CD4-positive, CD25-positive, alpha-beta regulatory T cell (primary cell): ENCODE data around the gene POFUT2. TPM values are rescaled to one million over a fixed set of nuclear protein-coding genes. Genes with fewer than 3 reads are reported as not detected.

ENCODE experiments used
- ATAC-seq, 2 donors: fragments of 150-1000 bp; cut with Tn5 transposase; one replicate each; pipeline ENCODE4 v1.10.0; 2021; ENCODE audit warnings: low read depth in 2 of 2, moderate number of reproducible peaks in 2 of 2, moderate library complexity in 1 of 2
- DNase-seq, 3 donors: peaks; one replicate each; pipeline versions ENCODE4 v3.0.0 to v3.0.0-alpha.2; 2012 to 2022; ENCODE audit warnings: mixed read lengths in 1 of 3
- H3K27ac ChIP-seq: one replicate; pipeline ENCODE4 v1.7.0; 2013; ENCODE audit warnings: mild to moderate bottlenecking, low read length; ENCODE audit not compliant: insufficient read depth, poor library complexity, severe bottlenecking
- H3K27me3 ChIP-seq: one replicate; pipeline ENCODE4 v1.7.0; 2013; ENCODE audit warnings: low read length; ENCODE audit not compliant: control insufficient read depth, insufficient read depth
- H3K36me3 ChIP-seq: one replicate; pipeline ENCODE4 v1.7.0; 2013; ENCODE audit warnings: mild to moderate bottlenecking, low read length, moderate library complexity; ENCODE audit not compliant: control insufficient read depth, insufficient read depth
- H3K4me1 ChIP-seq: 2 replicates; pipeline ENCODE4 v1.7.0; 2013; ENCODE audit warnings: mild to moderate bottlenecking, low read length; ENCODE audit not compliant: insufficient read depth, control insufficient read depth, poor library complexity, severe bottlenecking
- H3K4me3 ChIP-seq: one replicate; pipeline ENCODE4 v1.7.0; 2013; ENCODE audit warnings: low read depth, mild to moderate bottlenecking, low read length, moderate library complexity
- H3K9me3 ChIP-seq, 2 experiments: 1 replicate in 1 of 2; 2 replicates in 1 of 2; pipeline ENCODE4 v1.7.0; 2013; ENCODE audit warnings: low read length in 2 of 2, mild to moderate bottlenecking in 1 of 2, moderate library complexity in 1 of 2; ENCODE audit not compliant: control insufficient read depth in 2 of 2
- H3K27ac Mint-ChIP-seq, 3 donors: one replicate each; pipeline ENCODE4 v1.8.0; 2020 to 2022; ENCODE audit warnings: mild to moderate bottlenecking in 3 of 3, mixed read lengths in 3 of 3, moderate library complexity in 2 of 3
- H3K27me3 Mint-ChIP-seq: one replicate; pipeline ENCODE4 v1.8.0; 2022; ENCODE audit warnings: mild to moderate bottlenecking, mixed read lengths
- H3K36me3 Mint-ChIP-seq: one replicate; pipeline ENCODE4 v1.8.0; 2020; ENCODE audit warnings: mixed read lengths
- H3K4me1 Mint-ChIP-seq, 4 donors: one replicate each; pipeline ENCODE4 v1.8.0; 2020 to 2022; ENCODE audit warnings: mixed read lengths in 4 of 4, mild to moderate bottlenecking in 1 of 4
- H3K4me3 Mint-ChIP-seq, 4 donors: one replicate each; pipeline ENCODE4 v1.8.0; 2020 to 2022; ENCODE audit warnings: mild to moderate bottlenecking in 4 of 4, mixed read lengths in 4 of 4, moderate library complexity in 3 of 4
- H3K9me3 Mint-ChIP-seq, 7 donors: one replicate each; pipeline ENCODE4 v1.8.0; 2020 to 2022; ENCODE audit warnings: mixed read lengths in 7 of 7, mild to moderate bottlenecking in 3 of 7, moderate library complexity in 2 of 7
- polyA plus RNA-seq, 4 donors: library from polyadenylated mRNA; unstranded; fragments of 300-500 nt; fragmentation: Illumina TruSeq; gene quantifications; one replicate each; pipeline ENCODE4 v1.2.3, GENCODE V29; 2021
- total RNA-seq: library from RNA; stranded (reverse); gene quantifications from one replicate; pipeline ENCODE4 v1.2.3, GENCODE V29; 2022

POFUT2 gene
- total and polyA plus RNA-seq, 5 donors from 2014 or later, result 2.6 to 55.6 (median 3.3) TPM

- peaks cover 0 to 23% (median 9%) of the 10 kb centered on the region in 4 donors for H3K4me1 Mint-ChIP-seq
- no peaks in the 10 kb centered on the region for H3K27me3 Mint-ChIP-seq
- Histone ChIP-seq H3K9me3 (no peaks in the 10 kb centered on the region), H3K27me3 (no peaks in the 10 kb centered on the region), H3K36me3 (no peaks in the 10 kb centered on the region), H3K4me3 (no peak overlapping the region), H3K4me1 (peaks cover 26% of the 10 kb centered on the region), H3K27ac (no peak overlapping the region)
- peak overlapping the region in 1 of 3 donors; percentile 86 for H3K27ac Mint-ChIP-seq
- ATAC-seq (no peak), DNase-seq (no peak)
- no peaks in the 10 kb centered on the region for H3K36me3 Mint-ChIP-seq
- no peak overlapping the region for H3K4me3 Mint-ChIP-seq
- peaks cover 0 to 1% (median 0%) of the 10 kb centered on the region in 7 donors for H3K9me3 Mint-ChIP-seq
These were observed 18.1 kb upstream of the POFUT2 start for GRCh38 chr21:45305836-45306235.

GRCh38 chr21:45304945-45305344, 17.2 kb upstream of the POFUT2 start:
- H3K36me3 Mint-ChIP-seq, result no peaks in the 10 kb centered on the region
- H3K9me3 ChIP-seq, result no peaks in the 10 kb centered on the region
- peak overlapping the region in 1 of 4 donors; percentile 51 for H3K4me3 Mint-ChIP-seq
- DNase-seq, result peak in 1 of 3 donors; percentile 24
- H3K36me3 ChIP-seq, result no peaks in the 10 kb centered on the region
- H3K27me3 ChIP-seq, result no peaks in the 10 kb centered on the region
- peaks cover 27% of the 10 kb centered on the region for H3K4me1 ChIP-seq
- no peaks in the 10 kb centered on the region for H3K27me3 Mint-ChIP-seq
- peaks cover 0 to 23% (median 9%) of the 10 kb centered on the region in 4 donors for H3K4me1 Mint-ChIP-seq
- peak in 1 of 2 donors; percentile 66 for ATAC-seq
- no peak overlapping the region for H3K4me3 ChIP-seq
- H3K9me3 Mint-ChIP-seq, result peaks cover 0 to 1% (median 0%) of the 10 kb centered on the region in 7 donors
- H3K27ac Mint-ChIP-seq, result peak overlapping the region in 2 of 3 donors; percentile 86 to 95
- peak overlapping the region; percentile 25 for H3K27ac ChIP-seq

GRCh38 chr21:45304476-45304830, 16.8 kb upstream of the POFUT2 start:
- no peak overlapping the region for H3K4me3 Mint-ChIP-seq
- H3K27ac ChIP-seq, result no peak overlapping the region

GRCh38 chr21:45303751-45304475, 16.2 kb upstream of the POFUT2 start:
- no peaks in the 10 kb centered on the region for H3K36me3 Mint-ChIP-seq
- Histone ChIP-seq H3K27me3 (no peaks in the 10 kb centered on the region), H3K4me3 (no peak overlapping the region), H3K4me1 (peaks cover 27% of the 10 kb centered on the region), H3K36me3 (no peaks in the 10 kb centered on the region), H3K27ac (no peak overlapping the region), H3K9me3 (no peaks in the 10 kb centered on the region)
- peak overlapping the region in 2 of 3 donors; percentile 86 to 95 for H3K27ac Mint-ChIP-seq
- DNase-seq (no peak), ATAC-seq (no peak)
- H3K4me3 Mint-ChIP-seq, result peak overlapping the region in 1 of 4 donors; percentile 51
- no peaks in the 10 kb centered on the region for H3K9me3 Mint-ChIP-seq
- no peaks in the 10 kb centered on the region for H3K27me3 Mint-ChIP-seq
- peaks cover 0 to 21% (median 6%) of the 10 kb centered on the region in 4 donors for H3K4me1 Mint-ChIP-seq

More at GRCh38 chr21:45304476-45304830, 16.8 kb upstream of the POFUT2 start:
- no peaks in the 10 kb centered on the region for H3K27me3 Mint-ChIP-seq
- peaks cover 0 to 1% (median 0%) of the 10 kb centered on the region in 7 donors for H3K9me3 Mint-ChIP-seq
- Histone ChIP-seq H3K27me3 (no peaks in the 10 kb centered on the region), H3K4me1 (peaks cover 27% of the 10 kb centered on the region), H3K4me3 (no peak overlapping the region), H3K9me3 (no peaks in the 10 kb centered on the region), H3K36me3 (no peaks in the 10 kb centered on the region)
- H3K36me3 Mint-ChIP-seq, result no peaks in the 10 kb centered on the region
- peak overlapping the region in 2 of 3 donors; percentile 86 to 95 for H3K27ac Mint-ChIP-seq
- ATAC-seq (no peak), DNase-seq (no peak)
- peaks cover 0 to 23% (median 9%) of the 10 kb centered on the region in 4 donors for H3K4me1 Mint-ChIP-seq

GRCh38 chr21:45303091-45303615, 15.5 kb upstream of the POFUT2 start:
- Histone ChIP-seq H3K27ac (peak overlapping the region; percentile 84), H3K27me3 (no peaks in the 10 kb centered on the region), H3K4me1 (peaks cover 27% of the 10 kb centered on the region), H3K9me3 (no peaks in the 10 kb centered on the region), H3K4me3 (no peak overlapping the region), H3K36me3 (no peaks in the 10 kb centered on the region)
- ATAC-seq (no peak), DNase-seq (no peak)
- no peaks in the 10 kb centered on the region for H3K9me3 Mint-ChIP-seq
- H3K4me1 Mint-ChIP-seq, result peaks cover 0 to 20% (median 6%) of the 10 kb centered on the region in 4 donors
- H3K27ac Mint-ChIP-seq, result peak overlapping the region in 2 of 3 donors; percentile 65 to 95
- no peak overlapping the region for H3K4me3 Mint-ChIP-seq
- H3K27me3 Mint-ChIP-seq, result no peaks in the 10 kb centered on the region
- no peaks in the 10 kb centered on the region for H3K36me3 Mint-ChIP-seq

GRCh38 chr21:45302082-45303061, 14.7 kb upstream of the POFUT2 start:
- Mint-ChIP-seq H3K9me3 (no peaks in the 10 kb centered on the region), H3K4me3 (peak overlapping the region in 2 of 4 donors; percentile 41 to 83), H3K27ac (peak overlapping the region in 2 of 3 donors; percentile 55 to 95), H3K4me1 (peaks cover 0 to 18% (median 6%) of the 10 kb centered on the region in 4 donors), H3K27me3 (peaks cover 2% of the 10 kb centered on the region), H3K36me3 (no peaks in the 10 kb centered on the region)
- peak; percentile 44 to 77 (median 53) for DNase-seq
- H3K27me3 ChIP-seq, result no peaks in the 10 kb centered on the region
- H3K4me1 ChIP-seq, result peaks cover 27% of the 10 kb centered on the region
- no peaks in the 10 kb centered on the region for H3K36me3 ChIP-seq
- peak overlapping the region; percentile 84 for H3K27ac ChIP-seq
- no peak overlapping the region for H3K4me3 ChIP-seq
- peak; percentile 77 to 88 for ATAC-seq
- no peaks in the 10 kb centered on the region for H3K9me3 ChIP-seq

- no peaks in the 10 kb centered on the region for H3K9me3 ChIP-seq
- no peaks in the 10 kb centered on the region for H3K27me3 ChIP-seq
- Mint-ChIP-seq H3K27ac (peak overlapping the region in 2 of 3 donors; percentile 55 to 95), H3K4me3 (peak overlapping the region in 1 of 4 donors; percentile 83), H3K36me3 (no peaks in the 10 kb centered on the region), H3K27me3 (peaks cover 7% of the 10 kb centered on the region), H3K4me1 (peaks cover 0 to 18% (median 9%) of the 10 kb centered on the region in 4 donors), H3K9me3 (no peaks in the 10 kb centered on the region)
- DNase-seq, result no peak
- peak overlapping the region; percentile 84 for H3K27ac ChIP-seq
- ATAC-seq, result no peak
- no peaks in the 10 kb centered on the region for H3K36me3 ChIP-seq
- no peak overlapping the region for H3K4me3 ChIP-seq
- peaks cover 27% of the 10 kb centered on the region for H3K4me1 ChIP-seq
These were observed 13.9 kb upstream of the POFUT2 start for GRCh38 chr21:45301521-45302081.
